Mucosa of rectum (tissue), 2 donors: Measurements from ENCODE around the gene L3MBTL4.

Experiments used
- H3K27ac ChIP-seq, 2 donors: one replicate each; pipeline ENCODE4 v1.7.0; 2013; ENCODE audit warnings: inconsistent platforms in 2 of 2, low read depth in 2 of 2, low read length in 2 of 2
- H3K27me3 ChIP-seq, 2 donors: one replicate each; pipeline ENCODE4 v1.7.0; 2013; ENCODE audit warnings: low read length in 2 of 2; ENCODE audit not compliant: control insufficient read depth in 2 of 2, insufficient read depth in 2 of 2
- H3K36me3 ChIP-seq, 2 donors: one replicate each; pipeline ENCODE4 v1.7.0; 2013; ENCODE audit warnings: low read length in 2 of 2; ENCODE audit not compliant: control insufficient read depth in 2 of 2, insufficient read depth in 2 of 2
- H3K4me1 ChIP-seq, 2 donors: one replicate each; pipeline ENCODE4 v1.7.0; 2013; ENCODE audit warnings: low read length in 2 of 2, mild to moderate bottlenecking in 1 of 2; ENCODE audit not compliant: control insufficient read depth in 2 of 2, insufficient read depth in 2 of 2
- H3K4me3 ChIP-seq, 2 donors: one replicate each; pipeline ENCODE4 v1.7.0; 2013; ENCODE audit warnings: low read length in 2 of 2
- H3K9ac ChIP-seq, 2 donors: one replicate each; pipeline ENCODE4 v1.7.0; 2013; ENCODE audit warnings: low read length in 2 of 2, low read depth in 1 of 2, mild to moderate bottlenecking in 1 of 2
- H3K9me3 ChIP-seq, 2 donors: one replicate each; pipeline ENCODE4 v1.7.0; 2013; ENCODE audit warnings: low read length in 2 of 2; ENCODE audit not compliant: control insufficient read depth in 2 of 2
- donor health status: healthy.
- donor health status: Normal muscosa, but diverticular disease.

Gene L3MBTL4

GRCh38 chr18:6366776-6367175 is 47.9 kb downstream of the L3MBTL4 start:
- H3K27ac ChIP-seq: no peak overlapping the region
- H3K9ac ChIP-seq: no peak overlapping the region
- H3K27me3 ChIP-seq: no peaks in the 10 kb centered on the region
- H3K9me3 ChIP-seq: no peaks in the 10 kb centered on the region
- no peaks in the 10 kb centered on the region for H3K36me3 ChIP-seq
- H3K4me1 ChIP-seq: no peaks in the 10 kb centered on the region
- no peak overlapping the region for H3K4me3 ChIP-seq

GRCh38 chr18:6365385-6365784 is 49.3 kb downstream of the L3MBTL4 start:
- no peak overlapping the region for H3K9ac ChIP-seq
- no peaks in the 10 kb centered on the region for H3K4me1 ChIP-seq
- no peaks in the 10 kb centered on the region for H3K36me3 ChIP-seq
- no peaks in the 10 kb centered on the region for H3K27me3 ChIP-seq
- H3K9me3 ChIP-seq: no peaks in the 10 kb centered on the region
- H3K27ac ChIP-seq: no peak overlapping the region
- H3K4me3 ChIP-seq: no peak overlapping the region

- no peaks in the 10 kb centered on the region for H3K9me3 ChIP-seq
- H3K4me1 ChIP-seq: no peaks in the 10 kb centered on the region
- H3K27me3 ChIP-seq: no peaks in the 10 kb centered on the region
- H3K9ac ChIP-seq: no peak overlapping the region
- no peaks in the 10 kb centered on the region for H3K36me3 ChIP-seq
- peak overlapping the region in 1 of 2 donors; percentile 39 for H3K4me3 ChIP-seq
- H3K27ac ChIP-seq: no peak overlapping the region
Measured at GRCh38 chr18:6363216-6363615, 51.5 kb downstream of the L3MBTL4 start.

GRCh38 chr18:6362559-6363129 is 52.1 kb downstream of the L3MBTL4 start:
- Histone ChIP-seq H3K27ac (no peak overlapping the region), H3K4me1 (no peaks in the 10 kb centered on the region), H3K36me3 (no peaks in the 10 kb centered on the region), H3K27me3 (no peaks in the 10 kb centered on the region), H3K4me3 (peak overlapping the region in 1 of 2 donors; percentile 39), H3K9ac (no peak overlapping the region), H3K9me3 (no peaks in the 10 kb centered on the region)

GRCh38 chr18:6357668-6358067 is 57.0 kb downstream of the L3MBTL4 start:
- H3K4me1 ChIP-seq: no peaks in the 10 kb centered on the region
- no peaks in the 10 kb centered on the region for H3K36me3 ChIP-seq
- H3K4me3 ChIP-seq: no peak overlapping the region
- no peaks in the 10 kb centered on the region for H3K9me3 ChIP-seq
- H3K9ac ChIP-seq: no peak overlapping the region
- H3K27ac ChIP-seq: no peak overlapping the region
- no peaks in the 10 kb centered on the region for H3K27me3 ChIP-seq

GRCh38 chr18:6355789-6356589 is 58.7 kb downstream of the L3MBTL4 start:
- no peaks in the 10 kb centered on the region for H3K9me3 ChIP-seq
- no peak overlapping the region for H3K4me3 ChIP-seq
- H3K4me1 ChIP-seq: no peaks in the 10 kb centered on the region
- no peak overlapping the region for H3K27ac ChIP-seq
- H3K27me3 ChIP-seq: no peaks in the 10 kb centered on the region
- no peaks in the 10 kb centered on the region for H3K36me3 ChIP-seq
- H3K9ac ChIP-seq: no peak overlapping the region

GRCh38 chr18:6352275-6352674 is 62.4 kb downstream of the L3MBTL4 start:
- Histone ChIP-seq H3K4me3 (no peak overlapping the region), H3K27ac (no peak overlapping the region), H3K9me3 (no peaks in the 10 kb centered on the region), H3K9ac (no peak overlapping the region), H3K36me3 (no peaks in the 10 kb centered on the region), H3K27me3 (no peaks in the 10 kb centered on the region), H3K4me1 (no peaks in the 10 kb centered on the region)

GRCh38 chr18:6342990-6343389 is 71.7 kb downstream of the L3MBTL4 start:
- H3K27ac ChIP-seq: no peak overlapping the region
- H3K27me3 ChIP-seq: no peaks in the 10 kb centered on the region
- H3K9me3 ChIP-seq: peaks cover 0 to 3% of the 10 kb centered on the region in 2 donors
- no peak overlapping the region for H3K9ac ChIP-seq
- no peak overlapping the region for H3K4me3 ChIP-seq
- no peaks in the 10 kb centered on the region for H3K4me1 ChIP-seq
- H3K36me3 ChIP-seq: no peaks in the 10 kb centered on the region

- H3K27ac ChIP-seq: no peak overlapping the region
- H3K4me3 ChIP-seq: no peak overlapping the region
- no peaks in the 10 kb centered on the region for H3K4me1 ChIP-seq
- H3K9ac ChIP-seq: no peak overlapping the region
- no peaks in the 10 kb centered on the region for H3K27me3 ChIP-seq
- no peaks in the 10 kb centered on the region for H3K36me3 ChIP-seq
- H3K9me3 ChIP-seq: peaks cover 0 to 3% of the 10 kb centered on the region in 2 donors
Measured at GRCh38 chr18:6341709-6342108, 73.0 kb downstream of the L3MBTL4 start.

- Histone ChIP-seq H3K36me3 (no peaks in the 10 kb centered on the region), H3K27ac (no peak overlapping the region), H3K9me3 (peaks cover 0 to 3% of the 10 kb centered on the region in 2 donors), H3K4me1 (no peaks in the 10 kb centered on the region), H3K9ac (no peak overlapping the region), H3K4me3 (no peak overlapping the region), H3K27me3 (no peaks in the 10 kb centered on the region)
Measured at GRCh38 chr18:6341303-6341702, 73.4 kb downstream of the L3MBTL4 start.
